ENCODE data around the gene ISL1.

The ISL1 gene

GRCh38 chr5:51389577-51390463, 6.6 kb downstream of the ISL1 start:
- TF ChIP-seq TAF1 (IDR thresholded peaks at IDR 0.05; ENCODE audit: borderline replicate concordance, insufficient read depth, low read length) (no peak), REST (IDR thresholded peaks at IDR 0.05; ENCODE audit: insufficient read depth in 1 of 2, low read depth in 2 of 2, low read length in 2 of 2) (no peak), SIN3A (IDR thresholded peaks at IDR 0.05; ENCODE audit: borderline replicate concordance, insufficient read depth, low read length) (no peak), FOXP2 (optimal IDR thresholded peaks at IDR 0.05; ENCODE audit: borderline replicate concordance, extremely low read depth, extremely low read length, insufficient read depth) (no peak), POLR2AphosphoS5 (IDR thresholded peaks at IDR 0.05; ENCODE audit: low read depth, low read length) (no peak)

GRCh38 chr5:51391175-51391574, 7.9 kb downstream of the ISL1 start:
- no peak for TF ChIP-seq SIN3A (IDR thresholded peaks at IDR 0.05; ENCODE audit: borderline replicate concordance, insufficient read depth, low read length)
- no peak for TF ChIP-seq FOXP2 (optimal IDR thresholded peaks at IDR 0.05; ENCODE audit: borderline replicate concordance, extremely low read depth, extremely low read length, insufficient read depth)
- TF ChIP-seq POLR2AphosphoS5 (IDR thresholded peaks at IDR 0.05; ENCODE audit: low read depth, low read length), result no peak
- no peak for TF ChIP-seq TAF1 (IDR thresholded peaks at IDR 0.05; ENCODE audit: borderline replicate concordance, insufficient read depth, low read length)
- TF ChIP-seq REST (IDR thresholded peaks at IDR 0.05; ENCODE audit: insufficient read depth in 1 of 2, low read depth in 2 of 2, low read length in 2 of 2), result no peak

GRCh38 chr5:51392689-51393199, 9.5 kb downstream of the ISL1 start:
- no peak for TF ChIP-seq POLR2AphosphoS5 (IDR thresholded peaks at IDR 0.05; ENCODE audit: low read depth, low read length)

- no peak for TF ChIP-seq REST (IDR thresholded peaks at IDR 0.05; ENCODE audit: insufficient read depth in 1 of 2, low read depth in 2 of 2, low read length in 2 of 2)
- TF ChIP-seq TAF1 (IDR thresholded peaks at IDR 0.05; ENCODE audit: borderline replicate concordance, insufficient read depth, low read length), result no peak
- no peak for TF ChIP-seq FOXP2 (optimal IDR thresholded peaks at IDR 0.05; ENCODE audit: borderline replicate concordance, extremely low read depth, extremely low read length, insufficient read depth)
- TF ChIP-seq POLR2AphosphoS5 (IDR thresholded peaks at IDR 0.05; ENCODE audit: low read depth, low read length), result no peak
- no peak for TF ChIP-seq SIN3A (IDR thresholded peaks at IDR 0.05; ENCODE audit: borderline replicate concordance, insufficient read depth, low read length)
Measured at GRCh38 chr5:51394609-51395008, 11.4 kb downstream of the ISL1 start.

- TF ChIP-seq FOXP2 (optimal IDR thresholded peaks at IDR 0.05; ENCODE audit: borderline replicate concordance, extremely low read depth, extremely low read length, insufficient read depth), result no peak
- no peak for TF ChIP-seq TAF1 (IDR thresholded peaks at IDR 0.05; ENCODE audit: borderline replicate concordance, insufficient read depth, low read length)
- TF ChIP-seq SIN3A (IDR thresholded peaks at IDR 0.05; ENCODE audit: borderline replicate concordance, insufficient read depth, low read length), result no peak
- TF ChIP-seq POLR2AphosphoS5 (IDR thresholded peaks at IDR 0.05; ENCODE audit: low read depth, low read length), result no peak
- TF ChIP-seq REST (IDR thresholded peaks at IDR 0.05; ENCODE audit: insufficient read depth in 1 of 2, low read depth in 2 of 2, low read length in 2 of 2), result no peak
Measured at GRCh38 chr5:51395245-51395644, 12.0 kb downstream of the ISL1 start.
